Neuronal stem cell (in vitro differentiated cells): Measurements from ENCODE around the gene ANTXR1.

Experiments used
- DNase-seq: peaks from one replicate; pipeline ENCODE4 v3.0.0-alpha.2; 2013; ENCODE audit warnings: low spot score
- H2AFZ ChIP-seq: one replicate; pipeline ENCODE4 v1.6.1; 2013; ENCODE audit warnings: mild to moderate bottlenecking, low read length, inconsistent platforms
- H2AK5ac ChIP-seq: 2 replicates; pipeline ENCODE4 v1.6.1; 2013; ENCODE audit warnings: low read depth, mild to moderate bottlenecking, inconsistent platforms, low read length, moderate library complexity, mixed read lengths
- H2BK120ac ChIP-seq: 2 replicates; pipeline ENCODE4 v1.6.1; 2013; ENCODE audit warnings: low read depth, mild to moderate bottlenecking, inconsistent platforms, low read length, moderate library complexity, mixed read lengths
- H2BK12ac ChIP-seq: one replicate; pipeline ENCODE4 v1.6.1; 2013; ENCODE audit warnings: low read length, inconsistent platforms
- H2BK15ac ChIP-seq: 2 replicates; pipeline ENCODE4 v1.6.1; 2013; ENCODE audit warnings: mild to moderate bottlenecking, low read length, inconsistent platforms, mixed read lengths
- H2BK5ac ChIP-seq: one replicate; pipeline ENCODE4 v1.6.1; 2013; ENCODE audit warnings: inconsistent platforms, mild to moderate bottlenecking, low read length, moderate library complexity
- H3K14ac ChIP-seq: one replicate; pipeline ENCODE4 v1.6.1; 2013; ENCODE audit warnings: low read length, inconsistent platforms
- H3K18ac ChIP-seq: 2 replicates; pipeline ENCODE4 v1.6.1; 2013; ENCODE audit warnings: low read length, inconsistent platforms
- H3K23ac ChIP-seq: 2 replicates; pipeline ENCODE4 v1.6.1; 2013; ENCODE audit warnings: low read depth, mild to moderate bottlenecking, mixed read lengths, low read length, inconsistent platforms; ENCODE audit not compliant: poor library complexity
- H3K27ac ChIP-seq: replicated peaks from 3 replicates; pipeline ENCODE4 v1.5.1; 2013; ENCODE audit warnings: low read length, inconsistent platforms
- H3K27me3 ChIP-seq, 3 experiments: 2 replicates each; pipeline ENCODE4 v1.6.1; 2013; ENCODE audit warnings: low read length in 3 of 3, mild to moderate bottlenecking in 2 of 3, inconsistent platforms in 1 of 3, low read depth in 1 of 3, mixed read lengths in 1 of 3, moderate library complexity in 1 of 3; ENCODE audit not compliant: control insufficient read depth in 3 of 3, insufficient read depth in 3 of 3
- H3K36me3 ChIP-seq, 2 donors: replicated peaks in 1 of 2; 2 replicates each; pipeline ENCODE4 v1.6.1; 2013; ENCODE audit warnings: low read length in 2 of 2; ENCODE audit not compliant: control insufficient read depth in 2 of 2, insufficient read depth in 2 of 2
- H3K4ac ChIP-seq: 2 replicates; pipeline ENCODE4 v1.6.1; 2013; ENCODE audit warnings: inconsistent platforms, mild to moderate bottlenecking, low read length, moderate library complexity
- H3K4me1 ChIP-seq, 2 donors: 1 replicate in 1 of 2; 2 replicates in 1 of 2; pipeline ENCODE4 v1.6.1; 2013; ENCODE audit warnings: low read length in 2 of 2, low read depth in 1 of 2; ENCODE audit not compliant: control insufficient read depth in 2 of 2, insufficient read depth in 1 of 2
- H3K4me2 ChIP-seq: one replicate; pipeline ENCODE4 v1.6.1; 2013; ENCODE audit warnings: mild to moderate bottlenecking, low read length, inconsistent platforms; ENCODE audit not compliant: insufficient read depth, poor library complexity, severe bottlenecking
- H3K4me3 ChIP-seq, 2 donors: 2 replicates each; pipeline ENCODE4 v1.5.1; 2013; ENCODE audit warnings: low read length in 2 of 2, mild to moderate bottlenecking in 2 of 2, inconsistent platforms in 1 of 2, moderate library complexity in 1 of 2
- H3K79me1 ChIP-seq: one replicate; pipeline ENCODE4 v1.6.1; 2013; ENCODE audit warnings: low read depth, mild to moderate bottlenecking, inconsistent platforms, low read length, moderate library complexity
- H3K9ac ChIP-seq: one replicate; pipeline ENCODE4 v1.6.1; 2013; ENCODE audit warnings: mild to moderate bottlenecking, low read depth, low read length, inconsistent platforms; ENCODE audit not compliant: poor library complexity
- H3K9me3 ChIP-seq, 2 donors: replicated peaks in 1 of 2; 2 replicates each; pipeline versions ENCODE3 to v1.6.1; 2013; ENCODE audit warnings: low read length in 2 of 2, mild to moderate bottlenecking in 2 of 2, inconsistent platforms in 1 of 2, low read depth in 1 of 2, mixed read lengths in 1 of 2, moderate library complexity in 1 of 2; ENCODE audit not compliant: control insufficient read depth in 2 of 2, insufficient read depth in 1 of 2
- H4K8ac ChIP-seq: one replicate; pipeline ENCODE4 v1.6.1; 2013; ENCODE audit warnings: low read depth, mild to moderate bottlenecking, inconsistent platforms, low read length, moderate library complexity
- H4K91ac ChIP-seq: one replicate; pipeline ENCODE4 v1.6.1; 2013; ENCODE audit warnings: low read length, low read depth, mild to moderate bottlenecking, inconsistent platforms; ENCODE audit not compliant: poor library complexity
- WGBS, 2 donors: extraction: QIAGEN DNeasy Blood & Tissue Kit; methylation state at CpG; one replicate each; pipeline ENCODE4 v1.1.7; 2013; ENCODE audit warnings: missing lambda C conversion rate in 2 of 2, mixed read lengths in 1 of 2; ENCODE audit not compliant: insufficient read length in 2 of 2, insufficient replicate concordance in 1 of 2; ENCODE audit errors: extremely low coverage in 2 of 2; 5-methylcytosine and 5-hydroxymethylcytosine counted together

Gene ANTXR1

GRCh38 chr2:69205076-69205475 lies 192.1 kb downstream of the ANTXR1 start:
- Histone ChIP-seq H2BK12ac (no peak overlapping the region), H3K4me1 (peaks cover 0 to 4% of the 10 kb centered on the region in 2 donors), H3K4me2 (no peak overlapping the region), H4K91ac (no peak overlapping the region), H2BK15ac (no peak overlapping the region), H2AFZ (no peak overlapping the region), H3K4ac (no peak overlapping the region), H3K36me3 (peaks cover 0 to 48% of the 10 kb centered on the region in 2 donors), H3K23ac (no peak overlapping the region), H2BK120ac (no peak overlapping the region), H3K9ac (no peak overlapping the region), H2BK5ac (no peak overlapping the region), H2AK5ac (no peak overlapping the region), H3K79me1 (no peaks in the 10 kb centered on the region), H3K9me3 (peaks cover 0 to 9% of the 10 kb centered on the region in 2 donors), H3K27ac (no peak overlapping the region), H3K18ac (no peak overlapping the region), H3K27me3 (no peaks in the 10 kb centered on the region), H3K14ac (no peak overlapping the region), H4K8ac (no peak overlapping the region), H3K4me3 (no peak overlapping the region)
- DNase-seq = no peak
- WGBS, 2 donors = no CpG with 5 or more reads among the region's 2 CpGs

- Histone ChIP-seq H3K18ac (no peak overlapping the region), H3K4me2 (no peak overlapping the region), H4K8ac (no peak overlapping the region), H3K9me3 (peaks cover 0 to 9% of the 10 kb centered on the region in 2 donors), H2BK15ac (no peak overlapping the region), H3K9ac (no peak overlapping the region), H3K79me1 (no peaks in the 10 kb centered on the region), H2BK120ac (no peak overlapping the region), H3K36me3 (peaks cover 0 to 45% of the 10 kb centered on the region in 2 donors), H2AFZ (no peak overlapping the region), H3K4me3 (no peak overlapping the region), H3K4me1 (peaks cover 0 to 4% of the 10 kb centered on the region in 2 donors), H2BK12ac (no peak overlapping the region), H2BK5ac (no peak overlapping the region), H3K14ac (no peak overlapping the region), H3K23ac (no peak overlapping the region), H4K91ac (no peak overlapping the region), H3K4ac (no peak overlapping the region), H2AK5ac (no peak overlapping the region), H3K27ac (no peak overlapping the region), H3K27me3 (no peaks in the 10 kb centered on the region)
- no CpG with 5 or more reads among the region's 2 CpGs for WGBS, 2 donors
- DNase-seq = no peak
Observed at GRCh38 chr2:69205491-69205890, 192.5 kb downstream of the ANTXR1 start.

- Histone ChIP-seq H3K4ac (no peak overlapping the region), H3K4me1 (peaks cover 0 to 4% of the 10 kb centered on the region in 2 donors), H3K36me3 (peaks cover 0 to 33% of the 10 kb centered on the region in 2 donors), H3K23ac (no peak overlapping the region), H2BK120ac (no peak overlapping the region), H2AK5ac (no peak overlapping the region), H3K4me2 (no peak overlapping the region), H3K9ac (no peak overlapping the region), H3K27me3 (no peaks in the 10 kb centered on the region), H4K8ac (no peak overlapping the region), H3K18ac (no peak overlapping the region), H2BK12ac (no peak overlapping the region), H2BK15ac (no peak overlapping the region), H3K9me3 (peaks cover 0 to 9% of the 10 kb centered on the region in 2 donors), H2BK5ac (no peak overlapping the region), H4K91ac (no peak overlapping the region), H3K27ac (no peak overlapping the region), H2AFZ (no peak overlapping the region), H3K79me1 (no peaks in the 10 kb centered on the region), H3K14ac (no peak overlapping the region), H3K4me3 (no peak overlapping the region)
- WGBS, 2 donors = no CpG with 5 or more reads among the region's 1 CpG
- DNase-seq = no peak
Observed at GRCh38 chr2:69208023-69208595, 195.1 kb downstream of the ANTXR1 start.

- Histone ChIP-seq H4K8ac (no peak overlapping the region), H3K27me3 (no peaks in the 10 kb centered on the region), H3K14ac (no peak overlapping the region), H2AFZ (no peak overlapping the region), H3K23ac (no peak overlapping the region), H3K4me3 (no peak overlapping the region), H2BK15ac (no peak overlapping the region), H3K9me3 (peaks cover 0 to 9% of the 10 kb centered on the region in 2 donors), H4K91ac (no peak overlapping the region), H3K4ac (no peak overlapping the region), H2BK12ac (no peak overlapping the region), H3K27ac (no peak overlapping the region), H3K9ac (peak overlapping the region; percentile 7), H3K18ac (no peak overlapping the region), H2BK120ac (no peak overlapping the region), H3K36me3 (peaks cover 0 to 34% of the 10 kb centered on the region in 2 donors), H3K4me2 (no peak overlapping the region), H3K79me1 (no peaks in the 10 kb centered on the region), H2BK5ac (no peak overlapping the region), H3K4me1 (peaks cover 0 to 4% of the 10 kb centered on the region in 2 donors), H2AK5ac (no peak overlapping the region)
- no CpG with 5 or more reads among the region's 3 CpGs for WGBS, 2 donors
- no peak for DNase-seq
Observed at GRCh38 chr2:69209482-69209881, 196.5 kb downstream of the ANTXR1 start.
